GM12878 (cell line): ENCODE results near the gene CSNK1A1. TPM values are rescaled to one million over a fixed set of nuclear protein-coding genes. Genes with fewer than 3 reads are reported as not detected.
A peak's percentile ranks its signal among the peaks of the same experiment; 100 is the strongest.

Experiments
- ATAC-seq: fragments of 200-7000 bp; cut with Tn5 transposase; 3 replicates; pipeline ENCODE4 v1.9.1; 2020; ENCODE audit warnings: mild to moderate bottlenecking, moderate library complexity
- BruUV-seq: library from RNA; stranded (reverse); fragments of 400-500 nt; replicated peaks from 2 replicates; lab custom pipeline; 2021; lab: Mats Ljungman, UMichigan
- CTCF ChIA-PET: fragments of 300-600 bp; sonication (Branson Sonifier 250); formaldehyde crosslinking; extraction: SDS; loops from one replicate; lab custom pipeline; 2021; ENCODE audit warnings: inconsistent platforms; lab: Yijun Ruan, JAX
- POLR2A ChIA-PET: fragments of 350-600 bp; formaldehyde crosslinking; extraction: SDS; loops from one replicate; lab custom pipeline; 2021; ENCODE audit warnings: inconsistent platforms; lab: Charles Lee
- RAD21 ChIA-PET: fragments of 300-600 bp; sonication (Branson Sonifier 250); formaldehyde crosslinking; loops from one replicate; lab custom pipeline; 2023; ENCODE audit warnings: antibody characterized with exemption; ENCODE audit not compliant: unreplicated experiment; lab: Charles Lee
- SMC1A ChIA-PET: fragments of 300-600 bp; sonication (Branson Sonifier 250); formaldehyde crosslinking; loops from one replicate; lab custom pipeline; 2023; ENCODE audit not compliant: unreplicated experiment, uncharacterized antibody; lab: Charles Lee
- DNase-seq: peaks from one replicate; pipeline ENCODE4 v3.0.0-alpha.2; 2011; ENCODE audit warnings: low read depth, low spot score
- FAIRE-seq: peaks from 3 replicates; lab custom pipeline; 2011; peaks lifted over from hg19 to GRCh38; lab: Jason Lieb, UNC
- H2AFZ ChIP-seq: 2 replicates; pipeline ENCODE4 v1.6.0; 2011; ENCODE audit warnings: low read depth, low read length, control low read depth; ENCODE audit not compliant: control insufficient read depth
- H3K27ac ChIP-seq: 2 replicates; pipeline ENCODE4 v1.5.1; 2011; ENCODE audit warnings: control low read depth; ENCODE audit not compliant: control insufficient read depth, insufficient read depth
- H3K27me3 ChIP-seq, 2 experiments: replicated peaks in 1 of 2; 2 replicates each; pipeline versions ENCODE4 v1.6.0 to v1.6.1; 2011; ENCODE audit warnings: low read length in 1 of 2; ENCODE audit not compliant: control insufficient read depth in 2 of 2, insufficient read depth in 2 of 2
- H3K36me3 ChIP-seq, 2 experiments: 2 replicates each; pipeline ENCODE4 v1.5.1; 2011; ENCODE audit warnings: low read length in 1 of 2; ENCODE audit not compliant: control insufficient read depth in 2 of 2, insufficient read depth in 2 of 2
- H3K4me1 ChIP-seq: 2 replicates; pipeline ENCODE4 v1.6.1; 2011; ENCODE audit warnings: mild to moderate bottlenecking, low read length, moderate library complexity, mixed read lengths; ENCODE audit not compliant: control insufficient read depth, insufficient read depth
- H3K4me2 ChIP-seq: 2 replicates; pipeline ENCODE4 v1.6.0; 2011; ENCODE audit warnings: control low read depth; ENCODE audit not compliant: control insufficient read depth, insufficient read depth
- H3K4me3 ChIP-seq: fragments of 200-600 bp; sonication (generic); 2 replicates; pipeline ENCODE4 v1.5.1; 2016
- H3K79me2 ChIP-seq: 2 replicates; pipeline ENCODE4 v1.6.0; 2011; ENCODE audit warnings: low read length; ENCODE audit not compliant: control insufficient read depth, insufficient read depth
- H3K9ac ChIP-seq: 2 replicates; pipeline ENCODE4 v1.8.0; 2011; ENCODE audit warnings: low read length, control low read depth, mixed read lengths; ENCODE audit not compliant: control insufficient read depth, insufficient read depth
- H3K9me3 ChIP-seq: replicated peaks from 3 replicates; pipeline ENCODE4 v1.5.1; 2011; ENCODE audit warnings: mild to moderate bottlenecking, low read length; ENCODE audit not compliant: control insufficient read depth, insufficient read depth
- H4K20me1 ChIP-seq: 2 replicates; pipeline ENCODE4 v1.6.0; 2011; ENCODE audit not compliant: control insufficient read depth, insufficient read depth
- BHLHE40 ChIP-seq, 2 experiments: fragments of 450-650 bp in 1 of 2; IDR thresholded peaks; 2 replicates each; pipeline ENCODE4 v1.6.1; 2011 to 2017; ENCODE audit warnings: low read depth in 2 of 2, borderline replicate concordance in 1 of 2, improper control_type of control experiment in 1 of 2, low read length in 1 of 2, mild to moderate bottlenecking in 1 of 2
- CREM ChIP-seq: IDR thresholded peaks from 2 replicates; pipeline ENCODE4 v1.6.1; 2014; ENCODE audit warnings: antibody characterized with exemption, low read depth
- EED ChIP-seq: sonication (generic); IDR thresholded peaks from 2 replicates; pipeline ENCODE4 v1.6.1; 2016; ENCODE audit warnings: antibody characterized with exemption, low read depth
- ETV6 ChIP-seq, 2 experiments: fragments of 450-650 bp in 1 of 2; IDR thresholded peaks in 1 of 2; conservative IDR thresholded peaks in 1 of 2; 2 replicates each; pipeline ENCODE4 v1.6.1; 2014; ENCODE audit warnings: antibody characterized with exemption in 1 of 2, borderline replicate concordance in 1 of 2, low read depth in 1 of 2, mild to moderate bottlenecking in 1 of 2, moderate library complexity in 1 of 2
- GATAD2B ChIP-seq: fragments of 450-650 bp; conservative IDR thresholded peaks from 2 replicates; pipeline ENCODE4 v1.6.1; 2017; ENCODE audit warnings: low read depth, mild to moderate bottlenecking, moderate library complexity
- IKZF1 ChIP-seq: fragments of 450-650 bp; conservative IDR thresholded peaks from 2 replicates; pipeline ENCODE4 v1.6.1; 2017; ENCODE audit warnings: antibody characterized with exemption, mild to moderate bottlenecking
- POLR2A ChIP-seq: IDR thresholded peaks from 2 replicates; pipeline ENCODE4 v1.6.1; 2011; ENCODE audit warnings: low read depth, mild to moderate bottlenecking, low read length
- RELB ChIP-seq: fragments of 450-650 bp; IDR thresholded peaks from 2 replicates; pipeline ENCODE4 v1.6.1; 2017; ENCODE audit warnings: low read depth, mild to moderate bottlenecking, moderate library complexity
- RUNX3 ChIP-seq: IDR thresholded peaks from 2 replicates; pipeline ENCODE4 v1.6.1; 2012; ENCODE audit warnings: low read length, inconsistent platforms
- SMARCA5 ChIP-seq: fragments of 450-650 bp; IDR thresholded peaks from 2 replicates; pipeline ENCODE4 v1.6.1; 2017; ENCODE audit warnings: mild to moderate bottlenecking
- TAF1 ChIP-seq: IDR thresholded peaks from 2 replicates; pipeline ENCODE4 v1.6.1; 2011; ENCODE audit warnings: mild to moderate bottlenecking, low read depth, low read length, borderline replicate concordance
- YY1 ChIP-seq: IDR thresholded peaks from 2 replicates; pipeline ENCODE4 v1.6.1; 2011; ENCODE audit warnings: low read depth, mild to moderate bottlenecking, low read length
- ZNF622 ChIP-seq: fragments of 450-650 bp; IDR thresholded peaks from 2 replicates; pipeline ENCODE4 v1.6.1; 2017; ENCODE audit warnings: mild to moderate bottlenecking, inconsistent platforms
- WGBS: methylation state at CpG from one replicate; pipeline ENCODE4 v1.1.6; 2016; ENCODE audit warnings: low lambda C conversion rate; ENCODE audit not compliant: insufficient replicate concordance, insufficient coverage; ENCODE audit errors: missing lambda C conversion rate; 5-methylcytosine and 5-hydroxymethylcytosine counted together
- in situ Hi-C: fragments of 300-500 bp; cut with MboI; formaldehyde crosslinking; loops from 9 replicates; pipeline ENCODE4 v1.14.3; 2018; ENCODE audit warnings: mixed read lengths
- intact Hi-C: fragments of 100-400 bp; cut with micrococcal nuclease; formaldehyde crosslinking; loops from one replicate; pipeline ENCODE4 v1.14.2; 2022; ENCODE audit not compliant: unreplicated experiment
- polyA plus RNA-seq, 11 experiments: library from polyadenylated mRNA; depleted of rRNA in 4 of 11; unstranded in 6 of 11; stranded (reverse) in 5 of 11; fragments of >200 nt; fragmentation: Nextera tagmentation in 4 of 11; fragmentation: Illumina TruSeq in 1 of 11; extraction: Ambion mirVana in 4 of 11; extraction: Trizol in 1 of 11; gene quantifications; 1 replicate in 1 of 11; 2 replicates in 10 of 11; pipeline versions ENCODE4 v1.2.1 to v1.2.3, GENCODE V29; 2011 to 2016; ENCODE audit warnings: inconsistent platforms in 2 of 11, missing spikeins in 2 of 11, low read depth in 1 of 11
- total RNA-seq, 4 experiments: library from RNA; depleted of rRNA in 3 of 4; stranded (reverse); fragments of >200 nt in 3 of 4; fragmentation: Illumina TruSeq in 1 of 4; extraction: Trizol in 1 of 4; gene quantifications; 2 replicates each; pipeline versions ENCODE4 v1.2.1 to v1.2.3, GENCODE V29; 2013 to 2021
- TF ChIP-seq, protein P1 (sequence below): fragments of 450-650 bp; IDR thresholded peaks from 2 replicates; pipeline ENCODE4 v1.6.1; 2017; ENCODE audit warnings: mild to moderate bottlenecking, low read depth, inconsistent platforms; ENCODE audit not compliant: poor library complexity, severe bottlenecking
- TF ChIP-seq, protein P2 (sequence below): fragments of 450-650 bp; IDR thresholded peaks from 2 replicates; pipeline ENCODE4 v1.6.1; 2016; ENCODE audit warnings: mild to moderate bottlenecking

The CSNK1A1 gene
- total and polyA plus RNA-seq, 10 of the 15 experiments (the other 5 are each of a cell fraction or from before 2014, with no cell fraction given): 53.3 to 155 (median 133) TPM

DNA sequence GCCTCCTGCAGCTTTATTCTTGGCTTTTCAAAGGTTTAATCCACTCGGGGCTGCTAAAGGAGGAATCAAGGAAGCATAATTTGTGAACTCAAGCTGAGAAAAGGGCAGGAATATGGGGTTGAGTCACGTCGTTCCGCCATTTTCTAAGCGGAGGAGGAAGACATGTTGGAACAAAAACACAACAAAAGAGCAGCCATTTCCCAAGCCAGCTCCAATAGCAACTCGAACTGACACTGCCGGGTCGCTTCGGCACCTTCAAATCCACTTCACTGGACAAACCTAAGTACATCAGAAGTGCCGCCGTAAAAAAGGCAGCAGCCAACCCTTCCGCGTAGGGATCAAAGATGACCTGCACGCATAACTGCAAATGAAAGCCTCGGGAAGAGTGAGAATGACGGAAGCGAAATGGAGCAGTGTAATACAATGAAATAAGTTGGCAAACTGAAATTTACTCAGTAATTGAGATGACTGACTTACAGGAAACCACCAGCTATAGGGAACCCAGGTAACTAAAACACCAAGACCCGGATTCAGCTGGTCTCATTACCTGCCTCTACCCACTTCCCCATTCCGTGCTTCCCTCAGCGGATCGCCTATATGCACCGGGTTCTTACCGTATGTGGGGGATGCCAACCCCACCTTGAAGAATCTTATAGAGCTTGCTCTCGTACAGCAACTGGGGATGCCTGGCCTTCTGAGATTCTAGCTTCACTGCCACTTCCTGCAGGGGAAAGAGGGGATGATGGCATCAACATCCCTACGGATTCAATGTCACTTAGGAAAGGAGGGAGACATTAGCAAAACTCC lies 1.6 kb downstream of the CSNK1A1 start:
- BruUV-seq: no TSS peak
- Histone ChIP-seq H3K4me2 (peak overlapping the region; percentile 76), H2AFZ (peak overlapping the region; percentile 27; the same call in 1 of the 2 replicates), H3K27me3 (no peaks in the 10 kb centered on the region), H3K9ac (peak overlapping the region; percentile 100), H3K27ac (peak overlapping the region; percentile 100), H3K4me3 (peak overlapping the region; percentile 82), H3K4me1 (no peaks in the 10 kb centered on the region; the same call in 1 of the 2 replicates), H4K20me1 (no peaks in the 10 kb centered on the region), H3K36me3 (peaks cover 5 to 8% of the 10 kb centered on the region in 2 experiments; a peak in 3 of 4 replicates), H3K9me3 (no peaks in the 10 kb centered on the region), H3K79me2 (peaks cover 72% of the 10 kb centered on the region)
- intact Hi-C loops: loop anchor here (2.0 kb wide), 1 partner anchor 205 kb away; the partner anchor contains the start of gene GRPEL2
- ChIA-PET RAD21 (interaction anchor here (0.9 to 1.7 kb wide), 5 partner anchors 10 to 205 kb away, joined by 3 to 10 read pairs (median 4); partner anchors contain the start of genes GRPEL2 and PCYOX1L), SMC1A (interaction anchor here (0.8 to 2.2 kb wide), 17 partner anchors 10 to 451 kb away, joined by 3 to 11 read pairs (median 4); partner anchors contain the start of genes HMGXB3, PCYOX1L and TIGD6), POLR2A (interaction anchor here (0.6 to 3.5 kb wide), 8 partner anchors 8 to 211 kb away, joined by 3 to 22 read pairs (median 3); partner anchors contain the start of gene GRPEL2), CTCF (interaction anchor here (0.6 to 5.4 kb wide), 11 partner anchors 13 to 232 kb away, joined by 3 to 39 read pairs (median 3); no protein-coding TSS in a partner anchor)
- peak; percentile 73 for FAIRE-seq
- peak; percentile 32 for DNase-seq
- WGBS: 2% methylated on average over 25 of the region's 25 CpGs
- in situ Hi-C loops: loop anchor here (5.0 kb wide), 1 partner anchor 177 kb away; no protein-coding TSS in a partner anchor
- peak; percentile 62 for ATAC-seq
- TF ChIP-seq, protein P1, sequence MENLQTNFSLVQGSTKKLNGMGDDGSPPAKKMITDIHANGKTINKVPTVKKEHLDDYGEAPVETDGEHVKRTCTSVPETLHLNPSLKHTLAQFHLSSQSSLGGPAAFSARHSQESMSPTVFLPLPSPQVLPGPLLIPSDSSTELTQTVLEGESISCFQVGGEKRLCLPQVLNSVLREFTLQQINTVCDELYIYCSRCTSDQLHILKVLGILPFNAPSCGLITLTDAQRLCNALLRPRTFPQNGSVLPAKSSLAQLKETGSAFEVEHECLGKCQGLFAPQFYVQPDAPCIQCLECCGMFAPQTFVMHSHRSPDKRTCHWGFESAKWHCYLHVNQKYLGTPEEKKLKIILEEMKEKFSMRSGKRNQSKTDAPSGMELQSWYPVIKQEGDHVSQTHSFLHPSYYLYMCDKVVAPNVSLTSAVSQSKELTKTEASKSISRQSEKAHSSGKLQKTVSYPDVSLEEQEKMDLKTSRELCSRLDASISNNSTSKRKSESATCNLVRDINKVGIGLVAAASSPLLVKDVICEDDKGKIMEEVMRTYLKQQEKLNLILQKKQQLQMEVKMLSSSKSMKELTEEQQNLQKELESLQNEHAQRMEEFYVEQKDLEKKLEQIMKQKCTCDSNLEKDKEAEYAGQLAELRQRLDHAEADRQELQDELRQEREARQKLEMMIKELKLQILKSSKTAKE: no peak
- peak in 1 of 2 experiments; percentile 7; a peak in 1 of 4 replicates for TF ChIP-seq BHLHE40 (IDR thresholded peaks at IDR 0.05; ENCODE audit: borderline replicate concordance in 1 of 2, low read depth in 2 of 2, low read length in 1 of 2)
- TF ChIP-seq SMARCA5: peak; percentile 88; the same call in 1 of the 2 replicates
- 0 out of 2 replicates have a peak, but pooled peaks have one; percentile 20 for TF ChIP-seq GATAD2B
- no peak for TF ChIP-seq ZNF622
- TF ChIP-seq YY1: peak; percentile 98
- peak; percentile 39; the same call in 1 of the 2 replicates for TF ChIP-seq TAF1
- peak; percentile 46 for TF ChIP-seq RUNX3
- peak; percentile 77; the same call in 1 of the 2 replicates for TF ChIP-seq RELB
- TF ChIP-seq ETV6 (conservative IDR thresholded peaks at IDR 0.05 in 1 of 2, IDR thresholded peaks at IDR 0.05 in 1 of 2; ENCODE audit: borderline replicate concordance in 1 of 2, low read depth in 1 of 2): peak in 1 of 2 experiments; percentile 62; a peak in 2 of 4 replicates
- TF ChIP-seq IKZF1: peak; percentile 54
- peak; percentile 65; the same call in 1 of the 2 replicates for TF ChIP-seq EED
- peak; percentile 60; the same call in 1 of the 2 replicates for TF ChIP-seq POLR2A
- TF ChIP-seq, protein P2, sequence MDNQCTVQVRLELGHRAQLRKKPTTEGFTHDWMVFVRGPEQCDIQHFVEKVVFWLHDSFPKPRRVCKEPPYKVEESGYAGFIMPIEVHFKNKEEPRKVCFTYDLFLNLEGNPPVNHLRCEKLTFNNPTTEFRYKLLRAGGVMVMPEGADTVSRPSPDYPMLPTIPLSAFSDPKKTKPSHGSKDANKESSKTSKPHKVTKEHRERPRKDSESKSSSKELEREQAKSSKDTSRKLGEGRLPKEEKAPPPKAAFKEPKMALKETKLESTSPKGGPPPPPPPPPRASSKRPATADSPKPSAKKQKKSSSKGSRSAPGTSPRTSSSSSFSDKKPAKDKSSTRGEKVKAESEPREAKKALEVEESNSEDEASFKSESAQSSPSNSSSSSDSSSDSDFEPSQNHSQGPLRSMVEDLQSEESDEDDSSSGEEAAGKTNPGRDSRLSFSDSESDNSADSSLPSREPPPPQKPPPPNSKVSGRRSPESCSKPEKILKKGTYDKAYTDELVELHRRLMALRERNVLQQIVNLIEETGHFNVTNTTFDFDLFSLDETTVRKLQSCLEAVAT: peak; percentile 99
- 0 out of 2 replicates have a peak, but pooled peaks have one; percentile 11 for TF ChIP-seq CREM
